Heart left ventricle (tissue), 16 donors: Measurements from ENCODE around the gene TMEM179B. TPM values are rescaled to one million over a fixed set of nuclear protein-coding genes. Genes with fewer than 3 reads are reported as not detected.
"Not testable (repeated sequence)": the region's sequence is repeated elsewhere in the genome, so short reads cannot be mapped to it uniquely, and the experiment has no call there.

Source experiments
- ATAC-seq, 4 donors: fragments of 200-7000 bp; cut with Tn5 transposase; one replicate each; pipeline ENCODE4 v1.9.1; 2020 to 2022; ENCODE audit warnings: moderate library complexity in 4 of 4, mild to moderate bottlenecking in 3 of 4, moderate number of reproducible peaks in 1 of 4
- DNase-seq, 5 donors: peaks; one replicate each; pipeline ENCODE4 v3.0.0-alpha.2; 2020
- H3K27ac ChIP-seq, 12 donors: fragments of 200-600 bp; sonication (generic) in 4 of 12; one replicate each; pipeline versions ENCODE4 v1.5.0 to v1.8.0; 2016 to 2022; ENCODE audit warnings: mild to moderate bottlenecking in 2 of 12
- H3K27me3 ChIP-seq, 9 donors: fragments of 200-600 bp; sonication (generic) in 2 of 9; one replicate each; pipeline versions ENCODE4 v1.5.1 to v1.8.0; 2016 to 2022; ENCODE audit warnings: mild to moderate bottlenecking in 3 of 9
- H3K36me3 ChIP-seq, 9 donors: fragments of 200-600 bp; sonication (generic) in 2 of 9; one replicate each; pipeline versions ENCODE4 v1.5.0 to v1.8.0; 2018 to 2022; ENCODE audit warnings: mild to moderate bottlenecking in 2 of 9
- H3K4me1 ChIP-seq, 12 donors: fragments of 200-600 bp; sonication (generic) in 4 of 12; one replicate each; pipeline versions ENCODE4 v1.5.0 to v1.8.0; 2016 to 2022; ENCODE audit warnings: mild to moderate bottlenecking in 3 of 12
- H3K4me3 ChIP-seq, 12 donors: fragments of 200-600 bp; sonication (generic) in 4 of 12; one replicate each; pipeline versions ENCODE4 v1.5.0 to v1.8.0; 2017 to 2022; ENCODE audit warnings: mild to moderate bottlenecking in 9 of 12, moderate library complexity in 4 of 12
- H3K9me3 ChIP-seq, 12 donors: fragments of 200-600 bp; sonication (generic) in 4 of 12; one replicate each; pipeline versions ENCODE4 v1.5.0 to v1.8.0; 2016 to 2022; ENCODE audit warnings: mild to moderate bottlenecking in 1 of 12
- POLR2A ChIP-seq, 2 donors: fragments of 450-650 bp; IDR thresholded peaks; one replicate each; pipeline ENCODE4 v1.6.1; 2017; ENCODE audit warnings: antibody characterized with exemption in 2 of 2, mild to moderate bottlenecking in 2 of 2, moderate library complexity in 2 of 2
- WGBS, 4 donors: extraction: QIAGEN DNeasy Blood & Tissue Kit in 2 of 4; methylation state at CpG; one replicate each; pipeline versions ENCODE4 v1.1.5 to v1.1.7; 2013 to 2018; 5-methylcytosine and 5-hydroxymethylcytosine counted together
- intact Hi-C, 10 donors: fragments of 100-400 bp; cut with DNase I; formaldehyde crosslinking; loops; one replicate each; pipeline versions ENCODE4 v1.11.1 to v1.14.2; 2022
- long read RNA-seq, 3 donors: library from polyadenylated mRNA; unstranded; transcript quantifications; one replicate each; pipeline ENCODE4 v2.0.0, GENCODE V29; 2020 to 2021
- polyA plus RNA-seq, 2 donors: library from polyadenylated mRNA; stranded (reverse); fragments of 200-250 nt; gene quantifications; one replicate each; pipeline ENCODE4 v1.2.3, GENCODE V29; 2013
- total RNA-seq, 9 donors: library from RNA; depleted of rRNA in 2 of 9; stranded (reverse); fragments of >200 nt in 2 of 9; fragmentation: NEBNext Ultra II Directional in 3 of 9; extraction: Animal tissue kit (Norgen Biotek cat#: 25700) in 3 of 9; gene quantifications; one replicate each; pipeline versions ENCODE4 v1.1.0 to v1.2.4, GENCODE V29; 2016 to 2023
- TF ChIP-seq, protein P1 (sequence below), 12 donors: fragments of 200-600 bp; sonication (generic) in 4 of 12; IDR thresholded peaks; one replicate each; pipeline versions ENCODE4 v1.5.0 to v1.8.0; 2018 to 2022; ENCODE audit warnings: antibody characterized with exemption in 12 of 12, mild to moderate bottlenecking in 5 of 12
- donor health status: ischemic (EF 13 %, LVEDD 7.1; RV severe dilation, severe dysfunction).
- donor health status: healthy with polysubstance abuse.
- donor health status: DM: no; HTN: yes; CAD: no.
- donor health status: DM: no; HTN: no; CAD: no.
- donor health status: ischemic (EF 25% LVEDD 6.9; RV normal size, moderate dysfunction).
- donor health status: ischemic (EF 25% LVEDD 5.7; RV mildly dilated, moderate dysfunction).
- donor health status: healthy.
- donor health status: DM: yes; HTN: yes; CAD: no.
- donor health status: ischemic (EF 35%, LVEDD 5.7; RV mildly dilated, moderate dysfunction).
- donor health status: nonischemic (EF 11% LVEDD 7.7; RV severe dilation, severe dysfunction).
- donor health status: DM: yes; HTN: yes; CAD: no.
- donor health status: PGD.
- donor health status: ischemic (EF 29% LVEDD 5.4; RV normal size, mild dysfunction).
- donor health status: nonischemic (EF 23%, LVEDD 6.1; RV moderate dilation, normal function).

The TMEM179B gene, protein sequence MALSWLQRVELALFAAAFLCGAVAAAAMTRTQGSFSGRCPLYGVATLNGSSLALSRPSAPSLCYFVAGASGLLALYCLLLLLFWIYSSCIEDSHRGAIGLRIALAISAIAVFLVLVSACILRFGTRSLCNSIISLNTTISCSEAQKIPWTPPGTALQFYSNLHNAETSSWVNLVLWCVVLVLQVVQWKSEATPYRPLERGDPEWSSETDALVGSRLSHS
- total RNA-seq (10 to 100 TPM; 14.7 to 46.0 (median 19.4) TPM), polyA plus RNA-seq (10 to 100 TPM; 23.8 to 47.3 TPM)
- long read RNA-seq, donor 1, transcript TMEM179B-201 (5 exons, 1,023 nt): major isoform, 12 of 16 reads
- long read RNA-seq, donor 1, partial matches to known transcripts: 0 of 16 reads
- long read RNA-seq, donor 1, other reads (novel, unspliced or antisense): 4 of 16 reads
- long read RNA-seq, donor 2, transcript TMEM179B-201 (5 exons, 1,023 nt): major isoform, 24 of 34 reads
- long read RNA-seq, donor 2, partial matches to known transcripts: 1 of 34 reads
- long read RNA-seq, donor 2, other reads (novel, unspliced or antisense): 9 of 34 reads
- long read RNA-seq, donor 3, transcript TMEM179B-201 (5 exons, 1,023 nt): major isoform, 9 of 10 reads
- long read RNA-seq, donor 3, partial matches to known transcripts: 0 of 10 reads
- long read RNA-seq, donor 3, other reads (novel, unspliced or antisense): 1 of 10 reads

DNA sequence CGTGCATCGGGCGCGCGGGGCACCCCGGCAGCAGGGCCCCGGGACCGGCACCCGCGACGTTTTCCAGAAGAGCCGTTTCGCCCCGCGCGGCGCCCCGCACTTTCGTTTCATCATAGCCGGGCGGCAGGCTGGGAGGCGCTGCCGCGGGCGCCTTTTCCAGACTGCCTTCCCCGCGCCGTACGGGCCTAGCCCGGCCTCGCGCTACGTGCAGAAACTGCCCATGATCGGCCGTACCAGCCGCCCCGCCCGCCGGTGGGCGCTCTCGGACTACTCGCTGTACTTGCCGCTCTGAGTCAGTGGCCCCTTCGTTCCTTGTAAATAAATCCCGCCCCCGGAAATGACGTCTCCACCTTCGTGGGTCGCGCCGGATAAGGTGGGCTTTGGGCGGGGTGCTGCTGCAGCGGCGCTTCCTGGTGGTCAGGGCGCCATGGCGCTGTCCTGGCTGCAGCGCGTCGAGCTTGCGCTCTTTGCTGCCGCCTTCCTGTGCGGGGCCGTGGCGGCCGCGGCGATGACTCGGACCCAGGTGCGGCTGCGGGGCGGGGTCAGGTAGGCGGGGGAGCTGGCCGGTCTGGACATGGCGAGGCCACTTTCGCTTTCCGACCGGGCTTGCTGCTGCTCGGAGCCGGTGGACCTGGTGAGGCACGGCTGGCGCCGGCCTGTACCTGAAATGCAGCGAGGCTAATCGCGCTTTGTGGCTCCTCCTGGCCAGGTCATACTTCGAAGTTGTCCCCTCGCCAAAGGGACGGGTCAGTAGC, at the start of gene TMEM179B:
TSS of gene TMEM179B (plus strand) at position 398 of the 755 bp plus-strand sequence. CDS start at position 428, 30 bp downstream.
- Histone ChIP-seq H3K4me1 (peaks cover 6 to 54% (median 43%) of the 10 kb centered on the region in 12 donors), H3K9me3 (no peaks in the 10 kb centered on the region), H3K27ac (peak within 1 kb of the TSS; percentile 88 to 100 (median 98)), H3K36me3 (peaks cover 0 to 48% (median 32%) of the 10 kb centered on the region in 9 donors), H3K27me3 (no peaks in the 10 kb centered on the region), H3K4me3 (peak within 1 kb of the TSS; percentile 83 to 100 (median 92))
- peak; percentile 96 to 99 (median 99) for DNase-seq
- TF ChIP-seq, protein P1, sequence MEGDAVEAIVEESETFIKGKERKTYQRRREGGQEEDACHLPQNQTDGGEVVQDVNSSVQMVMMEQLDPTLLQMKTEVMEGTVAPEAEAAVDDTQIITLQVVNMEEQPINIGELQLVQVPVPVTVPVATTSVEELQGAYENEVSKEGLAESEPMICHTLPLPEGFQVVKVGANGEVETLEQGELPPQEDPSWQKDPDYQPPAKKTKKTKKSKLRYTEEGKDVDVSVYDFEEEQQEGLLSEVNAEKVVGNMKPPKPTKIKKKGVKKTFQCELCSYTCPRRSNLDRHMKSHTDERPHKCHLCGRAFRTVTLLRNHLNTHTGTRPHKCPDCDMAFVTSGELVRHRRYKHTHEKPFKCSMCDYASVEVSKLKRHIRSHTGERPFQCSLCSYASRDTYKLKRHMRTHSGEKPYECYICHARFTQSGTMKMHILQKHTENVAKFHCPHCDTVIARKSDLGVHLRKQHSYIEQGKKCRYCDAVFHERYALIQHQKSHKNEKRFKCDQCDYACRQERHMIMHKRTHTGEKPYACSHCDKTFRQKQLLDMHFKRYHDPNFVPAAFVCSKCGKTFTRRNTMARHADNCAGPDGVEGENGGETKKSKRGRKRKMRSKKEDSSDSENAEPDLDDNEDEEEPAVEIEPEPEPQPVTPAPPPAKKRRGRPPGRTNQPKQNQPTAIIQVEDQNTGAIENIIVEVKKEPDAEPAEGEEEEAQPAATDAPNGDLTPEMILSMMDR (IDR thresholded peaks at IDR 0.05): peak in 6 of 12 donors; percentile 28 to 60 (median 46)
- TF ChIP-seq POLR2A (IDR thresholded peaks at IDR 0.05): peak; percentile 81 to 97
- 0% methylated on average over 33 to 88 of the region's 88 CpGs for WGBS, 4 donors
- intact Hi-C loops: loop anchor here in 9 of 10 donors (2.0 to 5.0 kb wide), 8 partner anchors 16 to 95 kb away; partner anchors contain the start of genes NXF1 (in 1 of the 9), SLC3A2 (in 1 of the 9), STX5 (in 1 of the 9) and TAF6L (in 1 of the 9)
- ATAC-seq: peak; percentile 81 to 90 (median 89)

DNA sequence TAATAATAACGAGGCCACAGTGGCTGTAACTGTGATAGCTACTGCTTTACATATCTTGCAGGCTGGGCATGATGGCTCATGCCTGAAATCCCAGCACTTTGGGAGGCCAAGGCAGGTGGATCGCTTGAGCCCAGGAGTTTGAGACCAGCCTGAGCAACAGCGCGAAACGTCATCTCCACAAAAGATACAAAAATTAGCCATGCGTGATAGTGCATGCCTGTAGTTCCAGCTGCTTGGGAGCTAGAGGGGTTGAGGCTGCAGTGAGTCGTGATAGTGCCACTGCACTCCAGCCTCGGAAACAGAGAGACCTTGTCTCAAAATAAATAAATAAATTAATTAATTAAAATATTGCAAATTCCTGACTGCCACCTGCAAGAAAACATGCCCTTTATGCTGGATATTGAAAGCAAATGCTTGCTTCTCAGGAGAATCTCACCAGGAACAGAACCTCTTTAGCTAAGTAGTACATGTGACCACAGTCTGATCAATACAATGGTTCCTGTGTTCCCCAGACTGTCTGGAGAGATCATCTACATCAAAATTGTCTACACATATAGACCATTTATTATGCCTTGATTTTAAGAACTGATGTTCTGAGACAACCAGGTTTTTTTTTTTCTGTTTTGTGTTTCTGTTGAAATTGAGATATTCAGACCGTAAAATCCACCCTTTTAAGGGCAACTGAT, 39.6 kb upstream of the TMEM179B start:
- intact Hi-C loops: no loop called here
- ATAC-seq (no peak), DNase-seq (no peak)
- 75 to 87% (median 78%) methylated on average over 9 of the region's 9 CpGs for WGBS, 4 donors
- Histone ChIP-seq H3K36me3 (peaks cover 0 to 36% (median 19%) of the 10 kb centered on the region in 9 donors), H3K27me3 (no peaks in the 10 kb centered on the region), H3K4me1 (peaks cover 0 to 27% (median 4%) of the 10 kb centered on the region in 12 donors), H3K4me3 (no peak overlapping the region), H3K27ac (no peak overlapping the region), H3K9me3 (no peaks in the 10 kb centered on the region)
- TF ChIP-seq, protein P1 (IDR thresholded peaks at IDR 0.05): no peak
- no peak for TF ChIP-seq POLR2A (IDR thresholded peaks at IDR 0.05)

DNA sequence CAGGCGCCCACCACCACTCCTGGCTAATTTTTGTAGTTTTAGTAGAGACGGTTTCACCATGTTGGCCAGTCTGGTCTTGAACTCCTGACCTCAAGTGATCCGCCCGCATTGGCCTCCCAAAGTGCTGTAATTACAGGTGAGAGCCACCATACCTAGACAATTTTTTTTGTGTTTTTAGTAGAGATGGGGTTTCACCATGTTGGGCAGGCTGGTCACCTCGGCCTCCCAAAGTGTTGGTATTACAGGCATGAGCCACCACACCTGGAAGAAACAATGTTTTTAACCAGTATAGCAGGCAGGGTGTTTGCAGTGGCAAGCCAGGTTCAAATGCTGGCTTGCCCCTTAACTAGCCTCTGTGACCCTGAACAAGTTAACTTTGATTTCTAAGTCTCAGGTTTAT, 37.3 kb upstream of the TMEM179B start:
- H3K36me3 ChIP-seq: peaks cover 0 to 38% (median 23%) of the 10 kb centered on the region in 9 donors
- 95 to 97% (median 97%) methylated on average over 5 of the region's 5 CpGs for WGBS, 4 donors
- H3K4me3 ChIP-seq, H3K27ac ChIP-seq, ATAC-seq, DNase-seq, H3K9me3 ChIP-seq, H3K27me3 ChIP-seq, intact Hi-C loops: not testable (repeated sequence)
- peaks cover 3 to 43% (median 16%) of the 10 kb centered on the region in 12 donors for H3K4me1 ChIP-seq

DNA sequence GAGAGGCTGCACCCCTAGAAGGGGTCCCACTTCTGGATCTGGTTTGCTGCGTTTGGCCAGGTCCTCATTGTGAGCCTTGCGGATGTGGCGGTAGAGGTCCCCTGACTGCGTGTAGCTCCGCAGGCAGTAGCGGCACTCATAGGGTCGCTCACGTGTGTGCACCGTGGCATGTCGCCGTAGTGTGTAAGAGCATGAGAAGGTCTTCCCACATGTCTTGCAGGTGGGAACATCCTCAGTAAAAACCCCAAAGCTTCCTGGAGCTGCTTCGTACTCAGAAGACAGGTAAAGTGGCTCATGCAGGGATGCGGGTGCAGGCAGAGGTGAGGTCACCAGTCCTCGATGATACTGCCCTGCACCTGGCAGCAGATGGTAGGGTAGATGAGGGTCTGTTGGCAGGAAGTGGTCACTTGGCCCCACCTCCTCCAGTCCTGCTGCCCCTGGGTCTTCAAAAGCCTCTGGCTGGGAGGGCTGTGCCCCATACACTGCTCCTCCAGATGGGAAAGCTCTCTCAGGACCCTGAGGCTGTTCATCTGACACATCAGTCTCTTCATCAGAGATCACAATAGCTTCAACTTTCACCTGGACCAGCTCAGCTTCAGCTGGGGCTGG, 34.9 kb upstream of the TMEM179B start:
- ATAC-seq (no peak), DNase-seq (no peak)
- Histone ChIP-seq H3K27me3 (no peaks in the 10 kb centered on the region), H3K4me3 (no peak overlapping the region), H3K36me3 (peaks cover 0 to 38% (median 23%) of the 10 kb centered on the region in 9 donors), H3K27ac (peak overlapping the region in 1 of 12 donors; percentile 96), H3K9me3 (no peaks in the 10 kb centered on the region), H3K4me1 (peaks cover 3 to 43% (median 16%) of the 10 kb centered on the region in 12 donors)
- WGBS, 4 donors: 92 to 98% (median 95%) methylated on average over 12 to 14 of the region's 14 CpGs
- TF ChIP-seq, protein P1 (IDR thresholded peaks at IDR 0.05): no peak
- TF ChIP-seq POLR2A (IDR thresholded peaks at IDR 0.05): no peak
- intact Hi-C loops: no loop called here
